GM12874 (cell line): ENCODE measurements around the gene AP3B1.

Source experiments
- TF ChIP-seq, protein P1 (sequence below): IDR thresholded peaks from 2 replicates; pipeline ENCODE4 v1.5.1; 2011; ENCODE audit warnings: low read depth, mild to moderate bottlenecking, control low read depth, low read length, moderate library complexity; ENCODE audit not compliant: insufficient read depth

Gene AP3B1

DNA sequence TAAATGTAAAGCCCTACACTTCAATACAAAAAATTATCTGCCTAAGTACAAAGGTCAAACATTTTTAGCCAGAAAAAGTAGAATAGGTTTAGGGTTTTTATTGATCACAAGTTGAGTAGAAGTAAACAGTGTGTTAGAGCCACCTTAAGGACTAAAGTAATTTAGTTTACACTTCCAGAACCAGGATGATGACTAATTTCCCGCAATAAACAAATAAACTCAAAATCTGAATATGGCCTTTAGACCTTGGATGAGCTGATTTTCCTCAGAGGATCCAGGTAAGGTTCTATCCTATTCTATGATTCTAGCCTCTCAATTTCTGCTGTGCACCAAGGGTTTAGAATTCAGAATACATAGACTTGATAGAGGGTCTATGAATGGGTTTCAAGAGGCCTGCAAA is 338.9 kb downstream of the AP3B1 start:
- TF ChIP-seq, protein P1, sequence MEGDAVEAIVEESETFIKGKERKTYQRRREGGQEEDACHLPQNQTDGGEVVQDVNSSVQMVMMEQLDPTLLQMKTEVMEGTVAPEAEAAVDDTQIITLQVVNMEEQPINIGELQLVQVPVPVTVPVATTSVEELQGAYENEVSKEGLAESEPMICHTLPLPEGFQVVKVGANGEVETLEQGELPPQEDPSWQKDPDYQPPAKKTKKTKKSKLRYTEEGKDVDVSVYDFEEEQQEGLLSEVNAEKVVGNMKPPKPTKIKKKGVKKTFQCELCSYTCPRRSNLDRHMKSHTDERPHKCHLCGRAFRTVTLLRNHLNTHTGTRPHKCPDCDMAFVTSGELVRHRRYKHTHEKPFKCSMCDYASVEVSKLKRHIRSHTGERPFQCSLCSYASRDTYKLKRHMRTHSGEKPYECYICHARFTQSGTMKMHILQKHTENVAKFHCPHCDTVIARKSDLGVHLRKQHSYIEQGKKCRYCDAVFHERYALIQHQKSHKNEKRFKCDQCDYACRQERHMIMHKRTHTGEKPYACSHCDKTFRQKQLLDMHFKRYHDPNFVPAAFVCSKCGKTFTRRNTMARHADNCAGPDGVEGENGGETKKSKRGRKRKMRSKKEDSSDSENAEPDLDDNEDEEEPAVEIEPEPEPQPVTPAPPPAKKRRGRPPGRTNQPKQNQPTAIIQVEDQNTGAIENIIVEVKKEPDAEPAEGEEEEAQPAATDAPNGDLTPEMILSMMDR: no peak

DNA sequence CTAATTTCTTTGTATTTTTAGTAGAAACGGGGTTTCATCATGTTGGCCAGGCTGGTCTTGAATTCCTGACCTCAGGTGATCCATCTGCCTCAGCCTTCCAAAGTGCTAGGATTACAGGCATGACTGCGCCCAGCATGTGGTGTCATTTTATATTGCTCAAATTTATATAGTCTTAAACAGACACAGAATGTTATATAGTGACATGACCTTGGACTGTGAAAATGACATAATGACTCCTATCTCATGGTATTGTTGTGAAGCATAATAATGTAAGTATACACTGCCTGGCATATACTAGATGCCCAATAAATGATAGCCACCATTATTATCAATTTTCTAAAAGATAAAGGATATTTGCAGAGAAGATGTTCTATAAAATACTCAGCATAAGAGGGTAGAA is 341.1 kb downstream of the AP3B1 start:
- TF ChIP-seq, protein P1: no peak

DNA sequence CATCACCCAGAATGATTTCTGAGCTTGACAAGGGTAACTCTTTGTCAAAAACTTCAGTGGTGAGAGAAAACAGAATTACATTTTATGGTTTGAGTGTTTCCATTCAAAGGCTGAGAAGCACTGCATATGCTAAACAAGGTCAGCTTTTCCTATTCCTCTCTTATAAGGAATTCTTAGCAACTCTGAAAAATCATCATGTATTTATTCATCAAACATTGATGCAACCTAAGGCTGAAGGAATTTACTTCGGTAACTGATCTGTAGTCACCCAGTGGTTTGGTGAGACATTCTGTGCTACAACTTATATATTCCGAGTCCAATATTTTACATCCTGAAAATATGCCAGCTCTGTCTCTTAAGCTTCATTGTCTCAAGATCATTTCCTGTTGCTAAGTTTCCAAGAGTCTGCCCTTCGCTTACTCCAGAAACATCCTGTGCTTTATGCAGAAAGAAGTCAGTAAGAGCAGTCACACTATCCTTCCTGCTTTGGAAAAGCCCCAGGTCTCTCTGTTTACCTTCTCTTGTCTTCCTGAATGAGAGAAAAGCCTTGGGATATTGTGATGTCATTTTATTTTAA is 341.8 kb downstream of the AP3B1 start:
- TF ChIP-seq, protein P1: no peak
